Measurements from ENCODE around the gene CCR4. TPM values are rescaled to one million over a fixed set of nuclear protein-coding genes. Genes with fewer than 3 reads are reported as not detected.

Gene CCR4
- total and polyA plus RNA-seq, 2 donors (not counting 1 experiment from before 2014, with no cell fraction given): not detected

GRCh38 chr3:32947789-32948238, 3.6 kb upstream of the CCR4 start:
- DNase-seq (ENCODE audit: low read depth in 2 of 2): peak; percentile 67 to 84
- Histone ChIP-seq H3K4me1 (ENCODE audit: control insufficient read depth, extremely low read depth, insufficient read depth, low read length) (no peaks in the 10 kb centered on the region), H3K27me3 (ENCODE audit: control insufficient read depth, insufficient read depth, low read length) (peaks cover 4% of the 10 kb centered on the region), H3K9ac (ENCODE audit: insufficient read depth, low read length) (no peak overlapping the region), H3K36me3 (ENCODE audit: control insufficient read depth, insufficient read depth, low read length) (no peaks in the 10 kb centered on the region), H3K4me2 (ENCODE audit: extremely low read depth, insufficient read depth, low read length) (no peak overlapping the region), H3K27ac (ENCODE audit: insufficient read depth, low read length) (no peak overlapping the region), H2AFZ (ENCODE audit: low read length) (no peak overlapping the region), H3K9me3 (ENCODE audit: control insufficient read depth, insufficient read depth, low read depth, low read length) (no peaks in the 10 kb centered on the region), H3K4me3 (replicated peaks in 1 of 4; ENCODE audit: control extremely low read depth in 1 of 4, insufficient read depth in 1 of 4, low read depth in 3 of 4, low read length in 4 of 4) (no peak overlapping the region), H4K20me1 (ENCODE audit: control insufficient read depth, extremely low read depth, insufficient read depth, low read length) (no peaks in the 10 kb centered on the region), H3K79me2 (ENCODE audit: control insufficient read depth, insufficient read depth, low read length) (no peaks in the 10 kb centered on the region)
- TF ChIP-seq EZH2 (IDR thresholded peaks at IDR 0.05; ENCODE audit: low read length, missing control alignments) (no peak), CTCF (conservative IDR thresholded peaks at IDR 0.05 in 1 of 2, IDR thresholded peaks at IDR 0.05 in 1 of 2; ENCODE audit: low read depth in 1 of 2, low read length in 2 of 2) (peak; percentile 65 to 72)

GRCh38 chr3:32948625-32949445, 2.6 kb upstream of the CCR4 start:
- peaks cover 4% of the 10 kb centered on the region for H3K27me3 ChIP-seq (ENCODE audit: control insufficient read depth, insufficient read depth, low read length)
- H3K36me3 ChIP-seq (ENCODE audit: control insufficient read depth, insufficient read depth, low read length): no peaks in the 10 kb centered on the region
- no peak for TF ChIP-seq EZH2 (IDR thresholded peaks at IDR 0.05; ENCODE audit: low read length, missing control alignments)
- TF ChIP-seq CTCF (conservative IDR thresholded peaks at IDR 0.05 in 1 of 2, IDR thresholded peaks at IDR 0.05 in 1 of 2; ENCODE audit: low read depth in 1 of 2, low read length in 2 of 2): no peak
- no peaks in the 10 kb centered on the region for H4K20me1 ChIP-seq (ENCODE audit: control insufficient read depth, extremely low read depth, insufficient read depth, low read length)
- DNase-seq (ENCODE audit: low read depth in 2 of 2): no peak
- no peak overlapping the region for H3K4me3 ChIP-seq (replicated peaks in 1 of 4; ENCODE audit: control extremely low read depth in 1 of 4, insufficient read depth in 1 of 4, low read depth in 3 of 4, low read length in 4 of 4)
- no peak overlapping the region for H3K9ac ChIP-seq (ENCODE audit: insufficient read depth, low read length)
- no peaks in the 10 kb centered on the region for H3K9me3 ChIP-seq (ENCODE audit: control insufficient read depth, insufficient read depth, low read depth, low read length)
- no peak overlapping the region for H3K4me2 ChIP-seq (ENCODE audit: extremely low read depth, insufficient read depth, low read length)
- H3K79me2 ChIP-seq (ENCODE audit: control insufficient read depth, insufficient read depth, low read length): no peaks in the 10 kb centered on the region
- no peaks in the 10 kb centered on the region for H3K4me1 ChIP-seq (ENCODE audit: control insufficient read depth, extremely low read depth, insufficient read depth, low read length)
- H3K27ac ChIP-seq (ENCODE audit: insufficient read depth, low read length): no peak overlapping the region
- H2AFZ ChIP-seq (ENCODE audit: low read length): no peak overlapping the region

- Histone ChIP-seq H3K27me3 (ENCODE audit: control insufficient read depth, insufficient read depth, low read length) (peaks cover 4% of the 10 kb centered on the region), H3K4me3 (replicated peaks in 1 of 4; ENCODE audit: control extremely low read depth in 1 of 4, insufficient read depth in 1 of 4, low read depth in 3 of 4, low read length in 4 of 4) (no peak overlapping the region), H3K27ac (ENCODE audit: insufficient read depth, low read length) (no peak overlapping the region), H3K36me3 (ENCODE audit: control insufficient read depth, insufficient read depth, low read length) (no peaks in the 10 kb centered on the region), H3K4me1 (ENCODE audit: control insufficient read depth, extremely low read depth, insufficient read depth, low read length) (no peaks in the 10 kb centered on the region), H3K9me3 (ENCODE audit: control insufficient read depth, insufficient read depth, low read depth, low read length) (no peaks in the 10 kb centered on the region), H2AFZ (ENCODE audit: low read length) (no peak overlapping the region), H3K4me2 (ENCODE audit: extremely low read depth, insufficient read depth, low read length) (no peak overlapping the region), H3K9ac (ENCODE audit: insufficient read depth, low read length) (no peak overlapping the region), H4K20me1 (ENCODE audit: control insufficient read depth, extremely low read depth, insufficient read depth, low read length) (no peaks in the 10 kb centered on the region), H3K79me2 (ENCODE audit: control insufficient read depth, insufficient read depth, low read length) (no peaks in the 10 kb centered on the region)
- no peak for DNase-seq (ENCODE audit: low read depth in 2 of 2)
- no peak for TF ChIP-seq CTCF (conservative IDR thresholded peaks at IDR 0.05 in 1 of 2, IDR thresholded peaks at IDR 0.05 in 1 of 2; ENCODE audit: low read depth in 1 of 2, low read length in 2 of 2)
- no peak for TF ChIP-seq EZH2 (IDR thresholded peaks at IDR 0.05; ENCODE audit: low read length, missing control alignments)
Observed at GRCh38 chr3:32950516-32950915, 928 bp upstream of the CCR4 start.
